ENCODE measurements around the gene ZFR. TPM values are rescaled to one million over a fixed set of nuclear protein-coding genes. Genes with fewer than 3 reads are reported as not detected.
"Not testable (repeated sequence)": the region's sequence is repeated elsewhere in the genome, so short reads cannot be mapped to it uniquely, and the experiment has no call there.

The ZFR gene
- total RNA-seq, 1 donor from 2014 or later: 78.7 TPM

DNA sequence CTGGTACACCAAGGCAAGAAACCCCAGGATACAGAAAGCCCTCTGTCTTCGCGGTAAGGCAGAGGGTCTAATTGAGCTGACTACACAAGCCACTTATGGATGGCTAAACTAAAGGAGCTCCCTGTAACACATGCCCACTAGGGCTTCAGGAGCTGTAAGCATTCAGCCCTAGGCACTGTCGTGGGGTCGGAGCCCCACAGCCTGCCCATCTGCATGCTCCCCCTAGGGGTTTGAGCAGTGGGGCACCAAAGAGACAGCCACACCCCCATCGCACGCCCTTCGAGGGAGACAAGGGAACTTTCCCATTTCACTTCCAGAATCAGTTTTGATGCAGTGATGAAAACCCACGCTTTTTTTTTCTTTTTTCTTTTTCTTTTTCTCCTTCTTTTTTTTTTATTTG, 120.8 kb downstream of the ZFR start:
- DNase-seq (ENCODE audit: low spot score): no peak

DNA sequence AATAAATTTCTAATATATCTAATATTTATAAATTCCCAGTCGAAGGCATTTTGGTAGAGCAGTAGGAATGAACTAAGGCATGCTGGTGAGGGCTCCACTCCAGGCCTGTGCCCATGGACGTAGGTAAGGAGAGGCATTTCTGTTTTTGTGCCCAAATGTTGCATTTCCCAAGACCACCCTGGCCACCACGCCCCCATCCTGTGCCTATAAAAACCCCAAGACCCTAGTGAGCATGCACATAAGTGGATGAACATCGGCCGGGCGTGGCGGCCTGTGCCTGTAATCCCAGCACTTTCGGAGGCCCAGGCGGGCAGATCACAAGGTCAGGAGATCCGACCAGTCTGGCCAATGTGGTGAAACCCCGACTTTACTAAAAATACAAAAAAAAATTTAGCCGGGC, 121.7 kb downstream of the ZFR start:
- no peak for DNase-seq (ENCODE audit: low spot score)

DNA sequence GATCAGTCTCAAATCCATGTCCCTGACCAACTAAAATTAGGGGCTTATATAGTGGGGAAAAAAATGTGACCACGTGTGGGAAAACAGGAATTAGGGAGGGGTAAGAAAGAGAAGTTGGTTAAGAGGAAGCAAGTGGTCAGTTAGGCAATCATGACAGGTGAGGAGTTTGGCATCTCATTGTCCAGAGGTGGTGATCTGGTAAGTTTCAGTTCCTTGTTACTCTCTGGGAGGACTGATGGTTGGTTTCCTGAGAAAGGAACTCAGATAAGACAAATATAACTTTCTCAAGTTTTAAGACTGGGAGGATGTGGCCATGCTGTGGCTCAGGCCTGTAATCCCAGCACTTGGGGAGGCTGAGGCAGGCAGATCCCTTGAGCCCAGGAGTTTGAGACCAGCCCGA, 122.8 kb downstream of the ZFR start:
- not testable (repeated sequence) for DNase-seq (ENCODE audit: low spot score)

DNA sequence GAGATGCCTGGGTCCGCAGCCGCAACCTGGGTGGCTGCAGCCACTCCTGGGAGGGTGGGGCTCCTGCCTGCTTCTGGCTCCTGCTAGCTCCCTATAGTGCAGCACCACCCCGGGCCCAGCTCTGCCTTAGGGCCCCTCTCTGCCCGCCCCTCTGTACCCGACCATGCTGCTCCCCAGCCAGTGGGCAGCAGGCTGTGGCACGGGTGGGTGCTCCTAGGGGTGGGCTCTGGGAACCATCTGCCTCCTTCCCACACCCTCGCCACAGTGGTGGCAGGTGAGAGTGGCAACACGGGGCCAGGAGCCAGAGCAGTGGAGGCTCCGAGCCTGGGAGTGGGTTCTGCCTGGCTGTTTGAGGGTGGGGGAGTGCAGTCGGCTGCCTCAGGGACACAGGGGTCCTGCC, 124.0 kb downstream of the ZFR start:
- DNase-seq (ENCODE audit: low spot score): no peak

DNA sequence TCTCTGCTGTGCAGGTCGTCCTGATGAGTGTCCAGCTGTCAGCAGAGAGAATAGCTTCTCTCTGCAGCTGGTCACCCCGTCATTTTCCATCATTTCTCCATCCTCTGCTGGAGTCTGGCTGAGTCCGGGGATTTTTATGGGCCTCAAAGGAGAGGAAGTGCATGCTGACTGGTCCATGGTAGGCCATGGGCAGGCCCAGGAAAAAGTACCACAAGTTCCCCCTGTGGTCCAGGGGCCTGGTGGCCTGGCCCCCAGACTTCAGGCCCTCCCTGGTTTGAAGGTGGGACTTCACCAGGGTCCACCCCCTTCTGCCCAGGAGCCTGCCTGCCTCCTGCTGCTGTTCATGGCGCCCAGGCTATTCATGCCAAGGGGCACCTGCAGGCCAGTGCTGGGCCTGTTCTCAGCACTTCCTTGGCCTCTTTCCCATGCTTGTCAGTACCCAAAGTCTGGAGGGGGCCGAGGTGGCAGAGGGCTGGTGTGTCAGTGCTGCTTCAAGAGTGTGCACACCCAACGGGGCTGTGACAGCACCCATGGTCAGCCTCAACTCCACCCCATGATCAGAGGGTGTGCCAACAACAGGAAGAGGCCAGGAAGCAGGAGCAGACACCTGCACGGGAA, 124.5 kb downstream of the ZFR start:
- no peak for DNase-seq (ENCODE audit: low spot score)

DNA sequence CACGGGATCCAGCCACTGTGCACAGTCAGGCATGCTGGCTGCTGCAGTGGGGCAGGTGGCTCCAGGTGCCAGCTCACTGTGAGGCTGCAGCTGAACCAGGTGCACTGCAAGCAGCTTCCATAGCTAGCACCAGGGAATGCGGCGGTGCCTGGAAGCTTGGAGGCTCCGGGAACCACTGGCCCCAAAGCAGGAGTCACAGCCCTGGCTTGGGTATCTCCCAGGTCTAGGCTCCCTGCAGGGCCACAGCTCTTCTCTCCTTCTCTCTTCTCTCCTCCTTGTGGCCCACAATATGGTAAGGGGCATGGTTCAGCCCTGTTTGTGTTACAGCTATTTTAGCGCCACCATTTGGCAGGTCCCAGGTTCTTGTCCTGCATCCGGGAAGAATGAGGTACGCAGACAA, 125.1 kb downstream of the ZFR start:
- no peak for DNase-seq (ENCODE audit: low spot score)

DNA sequence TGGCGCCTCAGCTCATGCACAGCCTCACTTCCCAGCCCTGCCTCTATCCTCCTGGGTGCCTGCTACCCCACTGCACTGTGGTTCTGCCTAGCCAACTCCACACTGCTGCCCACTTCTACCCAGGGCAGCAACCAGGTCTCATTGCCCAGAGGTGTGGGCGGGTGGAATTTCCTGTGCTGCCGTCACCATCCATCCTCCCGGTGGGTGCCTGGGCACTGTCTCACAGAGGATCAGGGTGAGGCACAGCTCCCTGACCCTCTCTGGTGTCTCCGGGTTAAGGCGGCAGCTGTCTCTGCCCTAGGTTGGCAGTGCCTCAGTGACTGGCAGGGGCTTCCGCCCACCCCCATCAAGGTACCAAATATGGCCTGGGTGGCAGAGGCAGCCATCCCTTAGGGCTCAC, 127.5 kb downstream of the ZFR start:
- DNase-seq (ENCODE audit: low spot score): no peak

DNA sequence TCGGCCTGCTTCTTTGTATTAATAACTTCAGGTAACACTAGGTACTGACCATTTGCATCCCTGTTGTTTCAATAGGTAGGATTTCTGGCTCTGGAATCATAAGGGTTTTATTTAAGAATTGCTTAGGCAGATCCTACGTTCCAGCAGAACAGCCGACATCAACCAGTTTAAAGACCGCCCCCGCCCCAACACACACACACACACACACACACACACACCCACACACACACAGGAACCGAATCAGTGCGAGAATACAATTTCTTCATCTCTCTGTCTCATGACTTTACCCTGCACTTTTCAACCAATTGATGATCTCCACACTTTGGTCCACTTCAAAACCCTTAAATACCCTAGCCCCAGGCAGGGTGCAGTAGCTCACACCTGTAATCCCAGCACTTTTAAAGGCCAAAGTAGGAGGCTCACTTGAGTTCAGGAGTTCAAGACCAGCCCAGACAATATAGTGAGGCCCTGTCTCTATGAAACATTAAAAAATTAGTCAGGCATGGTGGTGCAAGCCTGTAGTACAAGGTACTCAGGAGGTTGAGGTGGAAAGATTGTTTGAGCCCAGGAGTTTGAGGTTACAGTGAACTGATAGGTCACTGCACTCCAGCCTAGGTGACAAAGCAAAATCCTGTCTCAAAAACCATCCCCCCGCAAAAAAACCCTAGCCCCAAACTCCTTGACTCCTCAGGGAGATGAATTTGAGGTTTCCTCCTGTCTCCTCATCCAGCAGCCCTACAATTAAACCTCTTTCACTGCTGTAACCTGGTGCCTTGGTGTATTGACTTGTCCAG, 129.1 kb downstream of the ZFR start:
- no peak for DNase-seq (ENCODE audit: low spot score)

DNA sequence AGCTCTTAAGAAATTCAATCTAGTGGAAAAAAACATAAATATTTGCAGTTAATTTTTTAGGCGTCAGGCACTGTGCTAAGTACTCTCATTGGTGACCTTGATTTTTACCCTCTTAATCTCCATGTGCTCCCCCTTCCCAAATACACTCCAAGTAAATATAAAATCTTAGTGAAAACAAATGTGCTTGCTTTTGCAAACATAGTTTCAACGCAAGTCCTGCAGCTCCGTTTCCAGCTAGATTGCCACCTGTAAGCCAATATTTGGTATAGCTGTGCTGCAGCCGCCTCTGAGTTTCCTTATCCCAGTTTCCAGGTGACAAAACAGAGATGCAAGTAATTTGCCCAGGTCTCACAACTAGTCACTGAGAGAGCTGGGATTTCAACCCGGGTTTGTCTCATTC, 129.9 kb downstream of the ZFR start:
- no peak for DNase-seq (ENCODE audit: low spot score)

DNA sequence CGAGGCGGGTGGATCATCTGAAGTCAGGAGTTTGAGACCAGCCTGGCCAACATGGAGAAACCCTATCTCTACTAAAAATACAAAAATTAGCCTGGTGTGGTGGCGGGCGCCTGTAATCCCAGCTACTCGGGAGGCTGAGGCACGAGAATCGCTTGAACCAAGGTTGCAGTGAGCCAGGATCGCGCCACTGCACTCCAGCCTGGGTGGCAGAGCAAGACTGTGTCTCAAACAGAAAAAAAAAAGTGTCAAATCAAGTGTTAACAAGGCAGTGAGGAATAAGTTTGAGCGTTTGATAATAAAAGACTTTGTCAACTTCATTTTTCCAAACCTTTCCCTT, 130.4 kb downstream of the ZFR start:
- DNase-seq (ENCODE audit: low spot score): not testable (repeated sequence)

DNA sequence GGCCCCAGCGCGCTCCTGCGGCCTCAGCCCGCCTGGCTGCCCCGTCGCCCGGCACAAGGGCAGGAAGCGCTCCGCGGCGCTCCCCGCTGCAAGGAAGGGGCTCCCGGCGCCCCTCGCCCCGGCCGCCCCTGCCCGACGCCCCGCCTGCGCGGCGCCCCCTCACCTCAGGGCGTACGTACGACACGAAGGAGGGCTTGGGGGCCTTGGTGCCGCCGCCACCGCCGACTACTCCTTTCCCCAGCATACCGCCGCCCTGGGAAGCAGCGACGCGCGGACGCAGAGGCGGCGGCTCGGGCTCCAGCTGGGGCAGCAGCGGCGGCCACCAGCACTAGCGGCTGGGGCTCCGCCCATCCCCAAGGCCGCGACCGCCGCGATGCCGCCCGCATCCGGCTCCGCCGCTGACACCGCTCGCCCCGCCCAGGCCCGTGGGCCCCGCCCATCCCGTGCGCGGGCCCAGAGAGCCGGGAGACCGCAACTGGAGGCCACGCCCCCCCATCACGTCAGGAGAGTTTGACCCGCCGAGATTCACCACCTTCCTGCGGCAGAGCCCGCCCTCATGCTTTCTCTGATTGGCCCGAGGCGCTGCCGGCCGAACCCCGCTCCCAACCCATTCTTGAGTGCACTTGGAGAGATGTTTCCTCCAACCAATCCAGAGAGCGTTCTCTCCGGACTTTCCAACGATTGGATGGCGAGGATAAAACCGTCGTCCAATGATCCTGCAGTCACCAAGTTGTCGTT, 131.8 kb downstream of the ZFR start, which contains the start of gene MTMR12:
MTMR12 (minus strand) TSS at position 345 of the 738 bp plus-strand sequence; CDS start at position 244, 101 bp downstream.
- peak; percentile 100 for DNase-seq (ENCODE audit: low spot score)

DNA sequence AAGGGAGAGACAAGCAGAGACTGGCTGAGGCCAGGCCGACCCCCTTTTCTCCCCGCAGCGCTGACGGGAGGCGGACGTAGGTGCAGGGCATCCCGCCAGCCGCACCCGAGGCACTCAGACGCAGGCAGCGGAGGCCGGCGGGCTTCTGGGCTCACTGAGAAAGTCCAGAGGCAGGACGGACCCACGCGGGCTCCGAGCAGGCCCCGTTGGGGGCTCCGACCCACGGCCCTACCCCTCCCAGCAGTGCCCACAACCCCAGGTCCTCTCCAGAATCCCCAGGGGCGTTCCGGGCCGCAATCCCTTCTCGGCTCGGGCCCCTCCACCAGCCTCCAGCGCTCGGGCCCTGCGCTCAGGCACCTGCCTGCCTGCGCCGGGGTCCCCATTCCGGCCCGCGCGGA, 132.3 kb downstream of the ZFR start:
- peak; percentile 63 for DNase-seq (ENCODE audit: low spot score)

DNA sequence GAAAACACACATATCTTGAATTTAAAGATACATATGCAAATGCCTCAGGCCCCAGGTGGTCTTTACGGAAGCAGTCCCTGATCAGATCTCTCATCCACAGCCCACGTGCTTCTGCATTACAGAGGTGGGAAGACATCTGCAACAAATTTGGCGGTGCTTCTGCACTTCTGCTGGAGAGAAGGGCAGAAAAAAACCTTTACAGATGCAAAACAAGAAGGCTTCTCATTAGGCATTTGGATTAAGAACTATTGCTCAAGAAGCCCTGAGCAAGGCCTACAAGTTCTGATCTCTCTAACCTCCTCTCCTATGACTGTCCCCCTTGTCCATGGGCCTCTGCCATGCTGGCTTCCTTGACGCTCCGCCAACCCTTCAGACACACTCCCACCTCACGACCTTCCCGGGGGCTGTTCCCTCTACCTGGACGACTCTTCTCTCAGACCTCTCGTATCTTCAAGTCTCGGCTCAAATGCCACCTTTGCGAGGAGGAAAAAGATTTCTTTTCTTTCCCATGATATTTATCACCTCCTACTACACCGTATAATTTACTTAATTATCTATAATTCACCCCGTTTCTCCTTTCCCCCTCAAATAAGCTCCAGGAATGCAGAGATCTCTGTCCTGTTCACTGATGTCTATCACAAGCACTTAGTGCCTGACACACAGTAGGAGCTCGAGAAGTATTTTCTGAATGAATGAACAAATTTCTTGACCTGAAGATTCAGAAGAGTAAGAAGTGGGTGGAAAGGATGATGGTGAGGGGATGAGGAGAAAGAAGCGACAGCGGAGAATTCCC, 132.9 kb downstream of the ZFR start:
- no peak for DNase-seq (ENCODE audit: low spot score)

DNA sequence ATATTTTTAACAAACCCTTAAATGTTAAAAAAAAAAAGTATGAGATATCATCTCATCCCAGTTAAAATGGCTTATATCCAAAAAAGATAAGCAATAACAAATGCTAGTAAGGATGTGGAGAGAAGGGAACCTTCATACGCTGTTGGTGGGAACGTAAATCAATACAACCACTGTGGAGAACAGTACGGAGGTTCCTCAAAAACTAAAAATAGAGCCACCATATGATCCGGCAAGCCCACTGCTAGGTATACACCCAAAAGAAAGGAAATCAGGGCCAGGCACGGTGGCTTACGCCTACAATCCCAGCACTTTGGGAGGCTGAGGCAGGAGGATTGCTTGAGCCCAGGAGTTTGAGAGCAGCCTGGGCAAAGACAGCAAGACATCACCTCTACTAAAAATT, 134.8 kb downstream of the ZFR start:
- no peak for DNase-seq (ENCODE audit: low spot score)

DNA sequence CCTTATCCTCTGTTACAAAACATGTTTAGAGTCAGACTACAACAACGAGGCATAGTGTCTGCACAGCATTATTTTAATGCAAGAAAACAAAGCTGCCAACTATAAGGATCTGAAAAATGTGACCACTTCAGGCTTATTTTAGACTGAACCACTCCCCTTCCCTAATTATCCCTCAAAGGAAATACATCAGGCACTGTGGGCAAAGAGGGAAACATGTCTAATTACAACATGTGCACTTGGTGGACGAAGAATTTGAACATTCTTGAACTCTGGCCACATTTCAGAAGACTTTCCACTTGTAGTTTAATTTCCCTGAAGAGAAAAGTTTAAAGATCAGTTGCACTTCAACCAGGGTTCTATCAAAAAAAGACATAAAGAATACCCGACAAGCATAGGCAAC, 135.6 kb downstream of the ZFR start:
- DNase-seq (ENCODE audit: low spot score): peak; percentile 29

DNA sequence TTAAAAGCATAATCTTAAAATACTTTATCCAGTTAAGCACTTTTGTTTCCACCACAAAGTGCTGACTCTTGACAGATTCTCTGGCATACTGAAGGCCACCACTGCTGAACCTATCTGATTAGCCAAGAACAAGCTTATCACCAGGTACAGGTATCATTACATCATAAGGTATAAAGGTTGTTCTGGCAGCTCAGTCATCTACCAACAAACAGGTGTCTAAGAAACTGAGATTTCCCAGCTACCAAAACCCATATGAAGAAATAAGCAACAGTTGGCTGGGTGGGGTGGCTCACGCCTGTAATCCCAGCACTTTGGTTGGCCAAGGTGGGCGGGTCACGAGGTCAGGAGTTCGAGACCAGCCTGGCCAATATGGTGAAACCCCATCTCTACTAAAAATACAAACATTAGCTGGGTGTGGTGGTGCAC, 136.8 kb downstream of the ZFR start:
- no peak for DNase-seq (ENCODE audit: low spot score)

DNA sequence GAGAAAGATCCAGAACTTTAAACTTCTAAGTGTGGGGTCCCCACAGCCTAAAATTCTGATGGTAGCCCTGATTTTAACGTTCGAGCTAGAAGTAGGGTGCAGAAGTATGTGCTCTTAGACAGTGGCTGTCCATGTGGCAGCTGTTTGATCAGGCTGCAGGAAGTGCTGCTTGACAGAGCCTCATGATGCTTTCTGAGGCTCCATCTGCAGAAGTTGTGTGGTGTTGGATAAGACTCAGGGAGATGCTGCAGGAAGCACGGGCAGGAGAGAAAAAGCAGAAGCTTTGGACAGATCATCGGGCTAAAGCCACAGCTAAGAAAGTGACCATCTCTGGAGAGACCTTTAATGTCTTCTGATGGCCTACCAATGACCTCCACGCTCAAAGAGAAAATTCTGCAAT, 139.9 kb downstream of the ZFR start:
- DNase-seq (ENCODE audit: low spot score): peak; percentile 54

Other genes starting within 250 kb of the ZFR start
- gene MTMR12, start 131.8 kb downstream of the ZFR start, total RNA-seq (ENCODE audit: insufficient read depth, low replicate concordance): 33.9 TPM
- gene SUB1, start 140.8 kb upstream of the ZFR start, total RNA-seq (ENCODE audit: insufficient read depth, low replicate concordance): 170 TPM